OCI-LY3 (cell line): ENCODE results near the gene AKIRIN2.

Source experiments
- H2AFZ ChIP-seq: fragments of 200-600, 300-600 bp; shearing (Covaris generic); 2 replicates; pipeline ENCODE4 v1.6.0; 2014; ENCODE audit warnings: antibody characterized with exemption, low read depth, low read length
- H3K27ac ChIP-seq: fragments of 200-600, 300-600 bp; sonication (generic); 2 replicates; pipeline ENCODE4 v1.5.1; 2014; ENCODE audit warnings: mild to moderate bottlenecking, low read length, moderate library complexity, mixed read lengths
- H3K27me3 ChIP-seq: fragments of 200-600, 300-600 bp; sonication (generic); 2 replicates; pipeline ENCODE4 v1.6.1; 2014; ENCODE audit warnings: low read depth, low read length, mixed read lengths
- H3K36me3 ChIP-seq: fragments of 200-600, 300-600 bp; sonication (generic); replicated peaks from 2 replicates; pipeline ENCODE3; 2014; ENCODE audit warnings: low read depth, low read length, mixed read lengths
- H3K4me1 ChIP-seq: fragments of 300-600, 200-600 bp; sonication (generic); 2 replicates; pipeline ENCODE4 v1.6.1; 2014; ENCODE audit warnings: low read length, mixed read lengths
- H3K4me2 ChIP-seq: fragments of 200-600, 300-600 bp; sonication (generic); 2 replicates; pipeline ENCODE4 v1.6.1; 2014; ENCODE audit warnings: low read length, mixed read lengths
- H3K4me3 ChIP-seq: fragments of 300-600, 200-600 bp; sonication (generic); 2 replicates; pipeline ENCODE4 v1.5.1; 2014; ENCODE audit warnings: antibody characterized with exemption, mild to moderate bottlenecking, low read length, moderate library complexity
- H3K79me2 ChIP-seq: fragments of 300-600, 200-600 bp; shearing (Covaris generic); 2 replicates; pipeline ENCODE4 v1.6.1; 2014; ENCODE audit warnings: mild to moderate bottlenecking, low read length, mixed read lengths
- H3K9ac ChIP-seq: fragments of 300-600, 200-600 bp; shearing (Covaris generic); 2 replicates; pipeline ENCODE4 v1.6.0; 2014; ENCODE audit warnings: mild to moderate bottlenecking, low read length, moderate library complexity
- H3K9me3 ChIP-seq: fragments of 200-600, 300-600 bp; shearing (Covaris generic); 2 replicates; pipeline ENCODE4 v1.6.1; 2014; ENCODE audit warnings: low read length, mixed read lengths; ENCODE audit not compliant: insufficient read depth
- H4K20me1 ChIP-seq: fragments of 200-600, 300-600 bp; sonication (generic); 2 replicates; pipeline ENCODE4 v1.6.1; 2016; ENCODE audit warnings: low read length, mixed read lengths; ENCODE audit not compliant: insufficient read depth
- CTCF ChIP-seq: fragments of 200-600, 300-600 bp; sonication (generic); IDR thresholded peaks from 2 replicates; pipeline ENCODE4 v1.5.1; 2014; ENCODE audit warnings: antibody characterized with exemption, low read length, low read depth
- EZH2phosphoT487 ChIP-seq: fragments of 200-600 bp; shearing (Covaris generic); IDR thresholded peaks from 2 replicates; pipeline ENCODE4 v1.6.1; 2018; ENCODE audit warnings: antibody characterized with exemption, mixed run types, low read depth

AKIRIN2 gene

GRCh38 chr6:87654122-87654521, 47.9 kb downstream of the AKIRIN2 start:
- TF ChIP-seq EZH2phosphoT487 (no peak), CTCF (no peak)
- no peak overlapping the region for H3K4me2 ChIP-seq
- no peak overlapping the region for H2AFZ ChIP-seq
- H3K79me2 ChIP-seq = no peaks in the 10 kb centered on the region
- H3K4me3 ChIP-seq = no peak overlapping the region
- H3K9ac ChIP-seq = no peak overlapping the region
- H3K27me3 ChIP-seq = no peaks in the 10 kb centered on the region
- H3K27ac ChIP-seq = no peak overlapping the region
- peaks cover 19% of the 10 kb centered on the region for H3K36me3 ChIP-seq
- no peaks in the 10 kb centered on the region for H3K9me3 ChIP-seq
- no peaks in the 10 kb centered on the region for H4K20me1 ChIP-seq
- no peaks in the 10 kb centered on the region for H3K4me1 ChIP-seq

- Histone ChIP-seq H4K20me1 (no peaks in the 10 kb centered on the region), H3K27me3 (no peaks in the 10 kb centered on the region), H3K4me1 (no peaks in the 10 kb centered on the region), H3K4me3 (no peak overlapping the region), H2AFZ (no peak overlapping the region), H3K36me3 (peaks cover 19% of the 10 kb centered on the region), H3K9ac (no peak overlapping the region), H3K4me2 (no peak overlapping the region), H3K79me2 (no peaks in the 10 kb centered on the region), H3K27ac (no peak overlapping the region), H3K9me3 (no peaks in the 10 kb centered on the region)
- TF ChIP-seq CTCF (no peak), EZH2phosphoT487 (no peak)
These were observed 48.7 kb downstream of the AKIRIN2 start for GRCh38 chr6:87653074-87653962.

- H3K9ac ChIP-seq = no peak overlapping the region
These were observed 57.0 kb downstream of the AKIRIN2 start for GRCh38 chr6:87645080-87645479.

More at GRCh38 chr6:87645080-87645479, 57.0 kb downstream of the AKIRIN2 start:
- Histone ChIP-seq H3K79me2 (no peaks in the 10 kb centered on the region), H3K36me3 (no peaks in the 10 kb centered on the region), H2AFZ (no peak overlapping the region), H3K9me3 (no peaks in the 10 kb centered on the region), H3K4me1 (peaks cover 4% of the 10 kb centered on the region), H3K27me3 (no peaks in the 10 kb centered on the region), H3K4me3 (no peak overlapping the region), H3K4me2 (peak overlapping the region; percentile 53), H3K27ac (no peak overlapping the region), H4K20me1 (no peaks in the 10 kb centered on the region)
- TF ChIP-seq CTCF (no peak), EZH2phosphoT487 (no peak)
